GM18511 (cell line): Measurements from ENCODE around the gene ASCC1.
"Not testable (repeated sequence)": the region's sequence is repeated elsewhere in the genome, so short reads cannot be mapped to it uniquely, and the experiment has no call there.

Experiments used
- ATAC-seq: cut with Tn5 transposase; IDR thresholded peaks from one replicate; pipeline ENCODE4 v1.9.1; 2021; ENCODE audit warnings: mild to moderate bottlenecking, moderate library complexity; ENCODE audit not compliant: unreplicated experiment

ASCC1 gene

DNA sequence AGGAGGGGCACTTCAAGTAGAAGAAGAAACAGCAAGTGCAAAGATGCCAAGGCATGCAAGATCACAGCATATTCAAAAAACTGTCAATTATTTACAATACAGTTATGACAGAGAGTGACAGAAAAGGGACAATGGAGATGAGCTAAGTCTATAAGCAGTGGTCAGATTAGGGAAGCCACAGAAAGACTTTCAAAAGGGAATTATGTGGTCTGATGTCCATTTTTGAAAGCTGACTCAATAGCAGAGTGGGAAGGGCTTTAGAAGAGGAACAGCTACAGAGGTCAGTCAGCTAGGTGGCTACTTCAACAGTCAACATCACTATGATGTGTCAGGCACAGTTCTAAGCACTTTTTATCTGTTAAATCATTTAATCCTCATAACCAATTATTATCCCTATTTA, 82.6 kb downstream of the ASCC1 start:
- peak; percentile 90 for ATAC-seq

DNA sequence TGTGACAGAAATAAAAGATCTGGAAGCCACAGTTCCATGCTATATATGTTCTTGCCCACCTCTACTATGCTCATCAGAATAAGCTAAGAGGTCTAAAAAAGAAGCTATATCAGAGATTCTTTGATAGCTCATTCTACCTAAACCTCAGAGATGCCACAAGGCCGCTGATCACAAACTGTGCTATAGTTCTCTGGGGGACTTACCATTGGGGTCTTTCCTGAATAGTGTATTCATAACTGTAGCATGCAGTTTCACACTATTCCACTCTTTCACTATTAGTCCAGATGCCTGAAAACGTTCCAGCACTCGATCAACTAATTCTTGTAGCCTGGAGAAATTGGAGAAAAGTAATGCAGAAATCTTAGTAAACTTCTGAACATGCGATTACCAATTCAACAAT, 83.2 kb downstream of the ASCC1 start:
- ATAC-seq, result no peak

DNA sequence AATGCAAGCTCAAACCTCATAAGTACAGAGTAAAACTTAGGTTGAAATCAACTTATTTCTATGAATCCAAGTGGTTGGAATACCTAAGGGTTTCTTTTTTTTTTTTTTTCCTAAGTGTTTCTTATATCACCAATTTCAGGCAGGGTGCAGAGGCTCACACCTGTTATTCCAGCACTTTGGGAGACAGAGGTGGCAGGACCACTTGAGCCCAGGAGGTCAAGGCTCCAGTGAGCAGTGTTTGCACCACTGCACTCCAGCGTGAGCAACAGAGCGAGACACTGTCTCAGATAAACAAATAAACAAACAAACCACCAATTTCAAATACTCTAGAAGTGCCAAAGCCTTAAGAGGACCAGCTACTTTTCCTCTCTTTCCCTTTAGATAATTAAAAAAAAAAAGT, 88.5 kb downstream of the ASCC1 start:
- no peak for ATAC-seq

DNA sequence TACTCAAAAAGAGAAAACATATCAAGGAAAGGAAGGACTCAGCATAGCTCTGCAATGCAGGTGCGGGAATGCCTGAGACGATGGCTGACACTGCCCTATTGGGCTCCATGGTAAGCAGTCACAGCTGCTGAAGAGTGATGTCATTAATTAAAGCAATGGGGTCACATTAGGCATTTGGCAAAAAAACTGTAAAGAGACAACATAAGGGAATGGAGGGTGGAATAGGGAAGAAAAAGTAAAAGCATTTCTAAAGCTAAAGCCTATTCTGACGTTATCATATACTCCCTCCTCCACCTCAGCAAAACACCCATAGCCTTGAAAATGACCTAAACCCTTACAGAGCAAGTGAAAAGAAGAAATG, 89.2 kb downstream of the ASCC1 start:
- ATAC-seq, result no peak

GRCh38 chr10:72126184-72126871, 89.7 kb downstream of the ASCC1 start:
- ATAC-seq, result no peak

DNA sequence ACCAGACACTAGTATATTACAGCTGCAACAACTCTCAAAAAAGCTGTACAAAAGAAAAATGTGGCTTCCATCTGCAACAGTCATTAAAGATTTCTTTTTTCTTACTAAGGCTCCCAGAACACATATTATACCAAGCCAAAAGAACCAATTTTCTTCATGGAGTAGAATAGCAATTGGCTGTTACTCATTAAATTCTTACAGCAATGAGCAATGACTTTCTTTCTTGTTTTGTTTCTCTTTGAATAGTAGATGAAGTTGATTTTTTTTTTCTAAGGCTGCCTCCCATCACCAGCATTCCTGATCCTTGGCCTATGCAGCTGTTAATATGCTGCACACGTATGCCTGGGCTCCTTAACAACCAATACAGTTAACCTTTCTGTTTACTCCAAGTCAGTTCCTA, 91.1 kb downstream of the ASCC1 start:
- no peak for ATAC-seq

DNA sequence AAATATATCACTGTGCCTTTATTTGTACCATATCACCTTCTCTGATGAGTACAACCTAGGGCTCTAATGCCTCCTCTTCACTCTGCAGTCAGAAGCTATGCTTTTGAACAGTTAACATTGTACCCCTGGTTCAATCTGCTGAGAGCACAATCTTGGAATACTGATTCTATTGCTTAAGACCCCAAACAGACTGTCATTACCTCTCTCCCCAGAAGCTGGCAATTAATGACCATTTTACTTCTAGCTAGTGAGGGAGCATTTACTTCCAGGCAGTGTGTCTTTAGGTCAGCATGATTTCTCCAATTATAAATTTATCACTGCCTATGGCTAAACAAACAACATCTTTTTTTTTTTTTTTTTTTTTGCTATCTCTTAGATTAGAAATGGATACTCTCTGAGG, 91.7 kb downstream of the ASCC1 start:
- no peak for ATAC-seq

GRCh38 chr10:72123616-72124015, 92.5 kb downstream of the ASCC1 start:
- no peak for ATAC-seq

DNA sequence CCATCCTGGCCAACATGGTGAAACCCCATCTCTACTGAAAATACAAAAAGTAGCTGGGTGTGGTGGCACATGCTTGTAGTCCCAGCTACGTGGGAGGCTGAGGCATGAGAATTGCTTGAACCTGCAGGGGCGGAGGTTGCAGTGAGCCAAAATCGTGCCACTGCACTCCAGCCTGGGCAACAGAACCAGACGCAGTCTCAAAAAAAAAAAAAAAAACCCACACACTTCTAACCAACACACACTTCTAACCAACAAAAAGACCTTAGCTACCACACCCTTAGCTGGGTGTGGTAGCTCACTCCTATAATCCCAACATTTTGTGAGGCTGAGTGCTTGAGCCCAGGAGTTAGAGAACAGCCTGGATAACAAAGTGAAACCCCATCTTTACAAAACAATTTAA, 93.9 kb downstream of the ASCC1 start:
- ATAC-seq, result no peak

DNA sequence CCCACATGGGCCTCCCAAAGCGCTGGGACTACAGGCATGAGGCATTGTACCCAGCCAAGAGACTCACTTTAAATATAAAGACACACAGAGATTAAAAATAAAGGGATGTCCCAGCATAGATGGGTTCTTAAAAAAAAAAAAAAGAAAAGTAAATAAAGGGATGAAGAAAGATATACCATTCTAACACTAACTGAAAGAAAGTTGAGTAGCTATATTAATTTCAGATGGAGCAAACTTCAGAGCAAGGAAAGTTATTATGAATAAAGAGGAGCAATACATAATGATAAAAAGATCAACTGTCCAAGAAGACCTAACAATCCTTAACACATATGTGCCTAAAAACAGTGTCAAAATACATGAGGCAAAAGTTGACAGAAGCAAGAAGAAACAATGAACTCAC, 94.7 kb downstream of the ASCC1 start:
- no peak for ATAC-seq

- no peak for ATAC-seq
Observed at GRCh38 chr10:72116372-72116771, 99.7 kb downstream of the ASCC1 start.

- ATAC-seq, result no peak
Observed at GRCh38 chr10:72114706-72115450, 101.2 kb downstream of the ASCC1 start.

GRCh38 chr10:72110673-72111401, 105.2 kb downstream of the ASCC1 start:
- no peak for ATAC-seq

DNA sequence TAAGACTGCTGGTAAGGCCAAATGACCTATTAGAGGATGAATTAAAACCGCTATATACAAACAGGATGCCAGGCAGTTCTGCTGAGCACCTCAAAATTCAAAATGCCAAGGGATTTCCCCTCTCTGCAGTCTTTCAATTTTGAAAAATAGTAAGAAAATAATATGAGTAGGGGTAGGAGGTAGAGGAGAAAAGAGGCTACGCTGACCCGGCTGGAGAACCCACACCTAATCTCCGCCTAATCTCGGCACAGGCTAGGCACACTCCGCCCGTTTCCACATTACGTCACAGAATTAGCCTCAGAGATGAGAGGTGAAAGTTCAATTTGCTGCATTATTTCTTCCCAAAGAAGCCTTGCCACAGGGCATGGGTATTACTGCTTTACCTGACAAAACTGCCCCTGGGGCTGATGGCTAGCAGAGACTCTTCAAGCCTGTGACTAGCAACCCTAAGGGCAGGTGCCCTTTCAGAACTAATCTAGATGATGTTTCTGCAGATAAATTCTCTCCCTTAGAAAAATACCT, 106.4 kb downstream of the ASCC1 start:
- ATAC-seq, result no peak

- no peak for ATAC-seq
Observed at GRCh38 chr10:72108830-72109635, 107.0 kb downstream of the ASCC1 start.

- ATAC-seq, result not testable (repeated sequence)
Observed at GRCh38 chr10:72108004-72108370, 108.1 kb downstream of the ASCC1 start.

- ATAC-seq, result no peak
Observed at GRCh38 chr10:72107325-72108003, 108.6 kb downstream of the ASCC1 start.

DNA sequence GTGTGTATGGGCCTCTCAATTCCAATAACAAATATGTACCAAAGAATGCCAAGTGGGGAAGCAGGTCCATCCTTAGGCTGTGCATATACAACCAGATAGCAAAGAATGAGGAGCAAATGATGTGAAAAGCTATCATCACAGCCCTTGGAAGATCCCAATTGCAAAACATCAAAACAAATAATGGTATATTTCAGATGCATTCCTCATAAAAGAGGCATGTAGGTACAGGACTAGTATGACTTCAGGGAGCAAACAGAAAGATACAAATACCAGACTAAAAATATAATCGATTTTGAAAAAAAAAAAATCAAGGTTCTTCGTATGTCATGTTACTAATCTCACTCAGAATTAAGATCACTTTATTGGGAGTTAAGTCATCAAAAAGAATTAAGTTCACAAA, 109.2 kb downstream of the ASCC1 start:
- ATAC-seq, result no peak

- no peak for ATAC-seq
Observed at GRCh38 chr10:72106154-72106849, 109.8 kb downstream of the ASCC1 start.

GRCh38 chr10:72105710-72106109, 110.4 kb downstream of the ASCC1 start:
- ATAC-seq, result no peak
